K562 (cell line): ENCODE results near the gene ZNRF3. TPM values are rescaled to one million over a fixed set of nuclear protein-coding genes. Genes with fewer than 3 reads are reported as not detected.
A peak's percentile ranks its signal among the peaks of the same experiment; 100 is the strongest.

ENCODE experiments used
- CHCHD3 ChIP-seq: fragments of 250-450 bp; sonication (Bioruptor Pico); IDR thresholded peaks from 2 replicates; pipeline ENCODE4 v2.1.2; 2022; ENCODE audit warnings: mild to moderate bottlenecking
- CREM ChIP-seq: IDR thresholded peaks from 2 replicates; pipeline ENCODE4 v1.6.1; 2014; ENCODE audit warnings: antibody characterized with exemption, low read depth
- FUS ChIP-seq: fragments of 200-400 bp; formaldehyde crosslinking; optimal IDR thresholded peaks from 2 replicates; pipeline ENCODE3; 2017; ENCODE audit warnings: low read depth, low read length
- HOXB6 ChIP-seq: fragments of 250-450 bp; sonication (Bioruptor Pico); IDR thresholded peaks from 2 replicates; pipeline ENCODE4 v1.5.1; 2022; ENCODE audit warnings: mild to moderate bottlenecking, borderline replicate concordance
- IFI16 ChIP-seq: fragments of 250-450 bp; sonication (Bioruptor Pico); IDR thresholded peaks from 2 replicates; pipeline ENCODE4 v2.1.2; 2022; ENCODE audit warnings: mild to moderate bottlenecking, inconsistent platforms
- ILK ChIP-seq: fragments of 450-650 bp; IDR thresholded peaks from 2 replicates; pipeline ENCODE4 v1.6.1; 2016; ENCODE audit warnings: missing genetic modification characterization, low read depth, mild to moderate bottlenecking, missing compliant biosample characterization, moderate library complexity, borderline replicate concordance
- KDM2B ChIP-seq: fragments of 250-450 bp; sonication (Bioruptor Pico); IDR thresholded peaks from 2 replicates; pipeline ENCODE4 v1.8.0; 2021; ENCODE audit warnings: mild to moderate bottlenecking, moderate library complexity
- PTBP1 ChIP-seq: fragments of 200-400 bp; formaldehyde crosslinking; IDR thresholded peaks from 2 replicates; pipeline ENCODE4 v1.6.1; 2017; ENCODE audit warnings: low read depth, low read length
- PURB ChIP-seq: sonication (generic); formaldehyde crosslinking; IDR thresholded peaks from 2 replicates; pipeline ENCODE4 v1.9.0; 2021; ENCODE audit warnings: low read depth, mild to moderate bottlenecking, missing genetic modification reagents
- RBBP5 ChIP-seq: fragments of 200-600 bp; sonication (generic); IDR thresholded peaks from 2 replicates; pipeline ENCODE4 v1.6.1; 2012; ENCODE audit warnings: borderline replicate concordance, mild to moderate bottlenecking, low read length, control low read depth, inconsistent platforms; ENCODE audit not compliant: insufficient read depth, poor library complexity, severe bottlenecking
- SAFB2 ChIP-seq: fragments of 200-400 bp; formaldehyde crosslinking; IDR thresholded peaks from 2 replicates; pipeline ENCODE4 v1.6.1; 2018; ENCODE audit warnings: borderline replicate concordance, low read length, low read depth, moderate library complexity; ENCODE audit not compliant: severe bottlenecking
- TSC22D4 ChIP-seq: fragments of 450-650 bp; IDR thresholded peaks from 2 replicates; pipeline ENCODE4 v1.6.1; 2016; ENCODE audit warnings: missing genetic modification characterization, missing biosample characterization, control low read depth
- ZNF316 ChIP-seq: fragments of 450-650 bp; IDR thresholded peaks from 2 replicates; pipeline ENCODE4 v1.6.1; 2016
- ZNF354B ChIP-seq: fragments of 250-450 bp; sonication (Bioruptor Pico); IDR thresholded peaks from 2 replicates; pipeline ENCODE4 v1.4.0; 2020
- ZNF41 ChIP-seq: fragments of 250-450 bp; sonication (Bioruptor Pico); conservative IDR thresholded peaks from 2 replicates; pipeline ENCODE4 v1.4.0; 2020; ENCODE audit warnings: mild to moderate bottlenecking
- ZNF444 ChIP-seq: fragments of 250-450 bp; sonication (Bioruptor Pico); IDR thresholded peaks from 2 replicates; pipeline ENCODE4 v1.4.0; 2020; ENCODE audit warnings: mild to moderate bottlenecking, moderate library complexity
- ZNF586 ChIP-seq: fragments of 450-650 bp; formaldehyde crosslinking; conservative IDR thresholded peaks from 2 replicates; pipeline ENCODE4 v1.4.0; 2020; ENCODE audit warnings: mild to moderate bottlenecking, moderate library complexity
- ZNF696 ChIP-seq: fragments of 250-450 bp; sonication (Bioruptor Pico); conservative IDR thresholded peaks from 2 replicates; pipeline ENCODE4 v1.4.0; 2020; ENCODE audit warnings: mild to moderate bottlenecking, moderate library complexity
- ZNF764 ChIP-seq: fragments of 250-450 bp; sonication (Bioruptor Pico); IDR thresholded peaks from 2 replicates; pipeline ENCODE4 v1.4.0; 2020; ENCODE audit warnings: low read depth, mild to moderate bottlenecking, moderate library complexity
- polyA plus RNA-seq, 8 experiments: library from polyadenylated mRNA; depleted of rRNA in 4 of 8; stranded (reverse) in 5 of 8; unstranded in 3 of 8; fragments of >200 nt; fragmentation: Nextera tagmentation in 2 of 8; fragmentation: Illumina TruSeq in 1 of 8; extraction: Ambion mirVana in 2 of 8; extraction: Trizol in 1 of 8; gene quantifications; 2 replicates each; pipeline versions ENCODE4 v1.2.1 to v1.2.3, GENCODE V29; 2011 to 2014; ENCODE audit warnings: inconsistent platforms in 1 of 8, missing spikeins in 1 of 8
- total RNA-seq, 7 experiments: library from RNA; depleted of rRNA in 6 of 7; stranded (reverse); fragments of >200 nt in 6 of 7; fragmentation: Illumina TruSeq in 2 of 7; extraction: Trizol in 2 of 7; gene quantifications; 2 replicates each; pipeline versions ENCODE4 v1.2.1 to v1.2.3, GENCODE V29; 2011 to 2021; ENCODE audit warnings: low replicate concordance in 1 of 7
- TF ChIP-seq, protein P1 (sequence below): fragments of 450-650 bp; IDR thresholded peaks from 2 replicates; pipeline ENCODE4 v1.6.1; 2014; ENCODE audit warnings: low read depth, mild to moderate bottlenecking, moderate library complexity, borderline replicate concordance
- TF ChIP-seq, protein P2 (sequence below): fragments of 250-450 bp; sonication (Bioruptor Pico); IDR thresholded peaks from 2 replicates; pipeline ENCODE4 v1.8.0; 2021; ENCODE audit warnings: moderate library complexity, mild to moderate bottlenecking, inconsistent platforms
- TF ChIP-seq, protein P3 (sequence below), 2 experiments: IDR thresholded peaks; 2 replicates each; pipeline ENCODE4 v1.6.1; 2011; ENCODE audit warnings: borderline replicate concordance in 1 of 2, control low read depth in 1 of 2, low read depth in 1 of 2, low read length in 1 of 2, mild to moderate bottlenecking in 1 of 2, mixed read lengths in 1 of 2, moderate library complexity in 1 of 2; ENCODE audit not compliant: insufficient read depth in 1 of 2, insufficient read length in 1 of 2, poor library complexity in 1 of 2, severe bottlenecking in 1 of 2; ENCODE audit errors: extremely low read depth in 1 of 2
- TF ChIP-seq, protein P4 (sequence below), 2 experiments: fragments of 450-650 bp in 1 of 2; sonication (generic) in 1 of 2; formaldehyde crosslinking in 1 of 2; IDR thresholded peaks in 1 of 2; conservative IDR thresholded peaks in 1 of 2; 2 replicates each; pipeline versions ENCODE4 v1.6.1 to v1.8.1; 2016 to 2023; ENCODE audit warnings: mild to moderate bottlenecking in 2 of 2, moderate library complexity in 2 of 2, inconsistent platforms in 1 of 2, missing genetic modification reagents in 1 of 2

The ZNRF3 gene
- total and polyA plus RNA-seq, 9 of the 15 experiments (the other 6 are each of a cell fraction or from before 2014, with no cell fraction given), result 0.41 to 5.9 (median 1.7) TPM

DNA sequence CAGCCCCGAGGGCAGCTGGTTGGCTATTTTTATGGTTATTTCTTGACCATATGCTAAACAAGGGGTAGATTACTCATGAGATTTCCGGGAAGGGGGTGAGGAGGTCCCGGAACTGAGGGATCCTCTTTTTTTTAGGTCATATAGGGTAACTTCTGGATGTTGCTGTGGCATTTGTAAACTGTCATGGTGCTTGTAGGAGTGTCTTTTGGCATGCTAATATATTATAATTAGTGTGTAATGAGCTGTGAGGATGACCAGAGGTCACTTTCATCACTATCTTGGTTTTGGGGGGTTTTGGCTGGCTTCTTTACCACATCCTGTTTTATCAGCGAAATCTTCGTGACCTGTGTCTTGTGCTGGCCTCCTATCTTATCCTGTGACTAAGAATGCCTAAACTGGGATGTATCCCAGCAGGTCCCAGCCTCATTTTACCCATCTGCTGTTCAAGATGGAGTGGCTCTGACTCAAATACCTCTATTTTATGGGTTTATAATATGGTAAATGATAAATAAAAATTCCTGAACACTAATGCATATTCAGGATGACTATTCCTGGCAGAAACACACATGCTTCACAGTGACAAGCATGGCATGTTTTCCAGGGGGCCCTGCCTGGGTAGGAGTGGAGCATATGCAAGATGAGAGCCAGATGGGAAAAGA is 200.7 kb downstream of the ZNRF3 start (continued):
- TF ChIP-seq RBBP5 (no peak), FUS (no peak), PURB (CRISPR knock-in tag) (no peak), KDM2B (no peak), ZNF354B (CRISPR knock-in tag) (0 out of 2 replicates have a peak, but pooled peaks have one; percentile 47), ZNF444 (CRISPR knock-in tag) (no peak), ZNF41 (CRISPR knock-in tag) (no peak), ZNF586 (CRISPR knock-in tag) (no peak), CHCHD3 (CRISPR knock-in tag) (no peak), CREM (no peak), TSC22D4 (tag) (no peak), SAFB2 (no peak), PTBP1 (no peak), ZNF764 (CRISPR knock-in tag) (no peak), ZNF696 (CRISPR knock-in tag) (no peak), HOXB6 (CRISPR knock-in tag) (no peak), ZNF316 (no peak), IFI16 (CRISPR knock-in tag) (no peak), ILK (tag) (no peak)
- TF ChIP-seq, protein P1, sequence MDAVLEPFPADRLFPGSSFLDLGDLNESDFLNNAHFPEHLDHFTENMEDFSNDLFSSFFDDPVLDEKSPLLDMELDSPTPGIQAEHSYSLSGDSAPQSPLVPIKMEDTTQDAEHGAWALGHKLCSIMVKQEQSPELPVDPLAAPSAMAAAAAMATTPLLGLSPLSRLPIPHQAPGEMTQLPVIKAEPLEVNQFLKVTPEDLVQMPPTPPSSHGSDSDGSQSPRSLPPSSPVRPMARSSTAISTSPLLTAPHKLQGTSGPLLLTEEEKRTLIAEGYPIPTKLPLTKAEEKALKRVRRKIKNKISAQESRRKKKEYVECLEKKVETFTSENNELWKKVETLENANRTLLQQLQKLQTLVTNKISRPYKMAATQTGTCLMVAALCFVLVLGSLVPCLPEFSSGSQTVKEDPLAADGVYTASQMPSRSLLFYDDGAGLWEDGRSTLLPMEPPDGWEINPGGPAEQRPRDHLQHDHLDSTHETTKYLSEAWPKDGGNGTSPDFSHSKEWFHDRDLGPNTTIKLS, result no peak
- TF ChIP-seq, protein P2, sequence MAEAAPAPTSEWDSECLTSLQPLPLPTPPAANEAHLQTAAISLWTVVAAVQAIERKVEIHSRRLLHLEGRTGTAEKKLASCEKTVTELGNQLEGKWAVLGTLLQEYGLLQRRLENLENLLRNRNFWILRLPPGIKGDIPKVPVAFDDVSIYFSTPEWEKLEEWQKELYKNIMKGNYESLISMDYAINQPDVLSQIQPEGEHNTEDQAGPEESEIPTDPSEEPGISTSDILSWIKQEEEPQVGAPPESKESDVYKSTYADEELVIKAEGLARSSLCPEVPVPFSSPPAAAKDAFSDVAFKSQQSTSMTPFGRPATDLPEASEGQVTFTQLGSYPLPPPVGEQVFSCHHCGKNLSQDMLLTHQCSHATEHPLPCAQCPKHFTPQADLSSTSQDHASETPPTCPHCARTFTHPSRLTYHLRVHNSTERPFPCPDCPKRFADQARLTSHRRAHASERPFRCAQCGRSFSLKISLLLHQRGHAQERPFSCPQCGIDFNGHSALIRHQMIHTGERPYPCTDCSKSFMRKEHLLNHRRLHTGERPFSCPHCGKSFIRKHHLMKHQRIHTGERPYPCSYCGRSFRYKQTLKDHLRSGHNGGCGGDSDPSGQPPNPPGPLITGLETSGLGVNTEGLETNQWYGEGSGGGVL, result no peak
- TF ChIP-seq, protein P3, sequence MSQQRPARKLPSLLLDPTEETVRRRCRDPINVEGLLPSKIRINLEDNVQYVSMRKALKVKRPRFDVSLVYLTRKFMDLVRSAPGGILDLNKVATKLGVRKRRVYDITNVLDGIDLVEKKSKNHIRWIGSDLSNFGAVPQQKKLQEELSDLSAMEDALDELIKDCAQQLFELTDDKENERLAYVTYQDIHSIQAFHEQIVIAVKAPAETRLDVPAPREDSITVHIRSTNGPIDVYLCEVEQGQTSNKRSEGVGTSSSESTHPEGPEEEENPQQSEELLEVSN (IDR thresholded peaks at IDR 0.05; ENCODE audit: borderline replicate concordance in 1 of 2, extremely low read depth in 1 of 2, insufficient read depth in 1 of 2, insufficient read length in 1 of 2, low read depth in 1 of 2, low read length in 1 of 2, poor library complexity in 1 of 2, severe bottlenecking in 1 of 2), result no peak
- TF ChIP-seq, protein P4, sequence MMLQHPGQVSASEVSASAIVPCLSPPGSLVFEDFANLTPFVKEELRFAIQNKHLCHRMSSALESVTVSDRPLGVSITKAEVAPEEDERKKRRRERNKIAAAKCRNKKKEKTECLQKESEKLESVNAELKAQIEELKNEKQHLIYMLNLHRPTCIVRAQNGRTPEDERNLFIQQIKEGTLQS (IDR thresholded peaks at IDR 0.05), result peak; percentile 26; the same call in 1 of the 2 replicates
- TF ChIP-seq, protein P4 (CRISPR knock-in tag; conservative IDR thresholded peaks at IDR 0.05), result no peak
